Mucosa of stomach (tissue), 1 donor: ENCODE data around the gene PARP6.

ENCODE experiments used
- H3K27me3 ChIP-seq: one replicate; pipeline ENCODE4 v1.7.0; 2013; ENCODE audit warnings: mild to moderate bottlenecking, low read length; ENCODE audit not compliant: control insufficient read depth, insufficient read depth
- H3K36me3 ChIP-seq: one replicate; pipeline ENCODE4 v1.7.0; 2013; ENCODE audit warnings: low read length; ENCODE audit not compliant: control insufficient read depth, insufficient read depth
- H3K4me1 ChIP-seq: one replicate; pipeline ENCODE4 v1.7.0; 2013; ENCODE audit warnings: mild to moderate bottlenecking, low read length; ENCODE audit not compliant: control insufficient read depth, insufficient read depth
- H3K4me3 ChIP-seq: one replicate; pipeline ENCODE4 v1.7.0; 2013; ENCODE audit warnings: low read length
- H3K9ac ChIP-seq: one replicate; pipeline ENCODE4 v1.7.0; 2013; ENCODE audit warnings: mild to moderate bottlenecking, low read length, moderate library complexity
- H3K9me3 ChIP-seq: one replicate; pipeline ENCODE4 v1.7.0; 2013; ENCODE audit warnings: mild to moderate bottlenecking, low read length, moderate library complexity; ENCODE audit not compliant: control insufficient read depth
- donor health status: Pancreatic carcinoma.

PARP6 gene

DNA sequence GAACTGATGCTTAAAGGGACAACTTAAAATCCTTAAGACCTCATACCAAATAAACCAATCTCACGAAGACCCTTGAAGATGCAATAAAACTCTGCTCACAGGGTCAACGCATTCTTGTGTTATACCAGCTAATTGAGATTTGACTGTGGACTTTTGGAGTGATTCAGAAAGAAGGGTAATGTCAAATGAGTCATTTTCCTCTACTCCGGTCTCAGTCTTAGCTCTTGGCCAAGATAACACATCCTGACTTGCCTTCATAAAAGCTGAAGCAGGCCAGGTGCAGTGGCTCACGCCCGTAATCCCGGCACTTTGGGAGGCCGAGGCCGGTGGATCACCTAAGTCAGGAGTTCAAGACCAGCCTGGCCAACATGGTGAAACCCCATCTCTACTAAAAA is 45.2 kb downstream of the PARP6 start:
- H3K27me3 ChIP-seq, result no peaks in the 10 kb centered on the region
- no peaks in the 10 kb centered on the region for H3K9me3 ChIP-seq
- H3K4me1 ChIP-seq, result peaks cover 39% of the 10 kb centered on the region
- H3K36me3 ChIP-seq, result no peaks in the 10 kb centered on the region
- H3K4me3 ChIP-seq, result no peak overlapping the region
- no peak overlapping the region for H3K9ac ChIP-seq

DNA sequence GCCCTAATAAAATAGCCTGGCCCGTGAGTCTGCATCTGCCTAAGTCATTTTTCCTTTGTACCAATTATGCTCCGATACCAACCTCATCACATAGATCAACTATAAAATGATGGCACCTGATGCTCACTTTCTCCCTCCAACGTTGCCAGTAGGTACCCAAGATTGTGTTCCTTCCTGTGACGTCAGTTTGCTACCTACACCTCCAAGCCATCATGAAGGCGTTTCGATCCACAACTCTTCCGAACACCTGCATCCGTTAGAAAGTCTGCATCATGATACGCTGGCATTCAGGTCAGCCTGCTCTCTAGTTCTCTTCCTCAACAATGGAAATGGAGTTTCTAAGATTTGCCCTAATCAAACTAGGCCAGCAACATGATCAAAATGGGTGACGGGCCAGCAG is 49.1 kb downstream of the PARP6 start:
- no peak overlapping the region for H3K9ac ChIP-seq
- H3K36me3 ChIP-seq, result no peaks in the 10 kb centered on the region
- H3K4me3 ChIP-seq, result no peak overlapping the region
- H3K9me3 ChIP-seq, result no peaks in the 10 kb centered on the region
- H3K4me1 ChIP-seq, result peaks cover 31% of the 10 kb centered on the region
- H3K27me3 ChIP-seq, result no peaks in the 10 kb centered on the region

DNA sequence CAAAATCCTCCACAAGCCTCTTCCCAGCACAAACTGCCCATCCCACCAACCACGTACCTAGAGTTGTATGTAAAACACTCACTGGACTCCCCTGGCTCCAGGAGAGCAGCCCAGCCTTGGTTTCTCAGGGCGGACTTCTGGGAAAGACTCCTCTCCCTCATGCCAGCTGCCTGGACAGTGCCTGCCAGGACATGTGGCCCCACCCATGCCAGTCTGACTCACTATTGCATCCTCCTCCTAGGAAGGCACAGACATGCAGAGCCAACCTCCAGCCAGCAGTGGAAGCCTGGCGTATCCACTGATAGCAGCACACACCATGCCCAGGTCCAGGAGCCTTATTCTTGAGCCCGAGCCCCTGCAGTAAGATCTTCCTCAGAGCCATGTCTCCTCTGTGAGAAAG is 50.0 kb downstream of the PARP6 start:
- Histone ChIP-seq H3K9ac (no peak overlapping the region), H3K27me3 (no peaks in the 10 kb centered on the region), H3K36me3 (no peaks in the 10 kb centered on the region), H3K4me3 (no peak overlapping the region), H3K9me3 (no peaks in the 10 kb centered on the region), H3K4me1 (peaks cover 24% of the 10 kb centered on the region)

DNA sequence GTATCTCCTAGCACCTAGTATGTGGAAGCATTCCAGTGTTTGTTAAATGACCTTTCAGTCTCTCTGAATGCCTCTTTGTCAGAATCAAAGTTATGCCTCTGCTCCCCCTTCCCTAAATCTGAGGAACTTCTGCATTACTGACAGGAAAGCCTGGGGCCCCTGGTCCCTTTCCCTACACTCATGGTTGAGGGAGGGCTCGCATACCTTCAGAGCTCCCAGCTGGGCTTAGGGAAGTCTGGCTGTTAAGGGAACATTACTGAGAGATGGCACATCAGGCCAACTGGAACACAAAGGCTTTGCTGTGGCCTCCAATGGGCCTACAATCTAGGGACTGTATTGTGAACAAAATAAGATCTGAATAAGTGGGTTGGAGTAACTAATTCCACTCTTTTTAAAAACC is 51.7 kb downstream of the PARP6 start:
- Histone ChIP-seq H3K9ac (no peak overlapping the region), H3K27me3 (no peaks in the 10 kb centered on the region), H3K9me3 (no peaks in the 10 kb centered on the region), H3K36me3 (no peaks in the 10 kb centered on the region), H3K4me1 (peaks cover 14% of the 10 kb centered on the region), H3K4me3 (no peak overlapping the region)

DNA sequence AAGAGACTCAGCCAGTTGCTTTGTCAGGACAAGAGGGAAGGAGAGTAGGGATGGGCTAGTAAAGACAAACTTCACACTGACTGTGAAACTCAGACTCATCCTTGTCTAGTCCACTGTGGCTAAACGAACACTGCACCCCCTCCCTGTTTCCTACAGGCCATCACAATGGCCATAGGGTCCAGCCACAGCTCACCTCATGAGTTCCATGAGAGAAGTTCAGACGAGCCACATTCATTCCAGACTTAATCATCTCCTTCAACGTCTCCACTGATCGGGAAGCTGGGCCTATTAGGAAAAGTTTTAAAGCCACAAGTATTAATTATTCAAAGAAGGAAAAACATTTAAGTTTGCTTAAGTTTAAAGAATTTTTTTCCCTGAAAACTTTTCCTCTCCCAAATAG is 55.1 kb downstream of the PARP6 start:
- Histone ChIP-seq H3K27me3 (no peaks in the 10 kb centered on the region), H3K36me3 (no peaks in the 10 kb centered on the region), H3K4me3 (no peak overlapping the region), H3K4me1 (peaks cover 8% of the 10 kb centered on the region), H3K9ac (no peak overlapping the region), H3K9me3 (no peaks in the 10 kb centered on the region)

DNA sequence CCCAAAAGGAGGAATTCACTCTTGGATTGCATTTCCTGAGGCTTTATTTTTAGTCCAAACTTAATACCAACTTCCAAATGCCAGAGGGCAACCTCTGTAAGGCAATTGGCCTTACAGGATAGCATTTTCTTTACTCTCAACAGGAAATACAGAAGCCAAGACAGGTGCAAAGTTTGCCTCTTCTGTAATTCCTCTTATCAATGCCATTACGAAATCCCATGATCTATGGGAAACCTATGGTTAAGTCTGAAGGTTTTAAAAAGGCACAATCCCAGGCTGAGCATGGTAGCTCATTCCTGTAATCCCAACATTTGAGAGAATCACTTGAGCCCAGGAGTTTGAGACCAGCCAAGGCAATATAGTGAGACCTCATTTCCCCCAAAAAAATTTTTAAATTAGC is 56.3 kb downstream of the PARP6 start:
- H3K36me3 ChIP-seq, result no peaks in the 10 kb centered on the region
- peaks cover 7% of the 10 kb centered on the region for H3K4me1 ChIP-seq
- no peak overlapping the region for H3K9ac ChIP-seq
- no peaks in the 10 kb centered on the region for H3K27me3 ChIP-seq
- H3K9me3 ChIP-seq, result no peaks in the 10 kb centered on the region
- no peak overlapping the region for H3K4me3 ChIP-seq

DNA sequence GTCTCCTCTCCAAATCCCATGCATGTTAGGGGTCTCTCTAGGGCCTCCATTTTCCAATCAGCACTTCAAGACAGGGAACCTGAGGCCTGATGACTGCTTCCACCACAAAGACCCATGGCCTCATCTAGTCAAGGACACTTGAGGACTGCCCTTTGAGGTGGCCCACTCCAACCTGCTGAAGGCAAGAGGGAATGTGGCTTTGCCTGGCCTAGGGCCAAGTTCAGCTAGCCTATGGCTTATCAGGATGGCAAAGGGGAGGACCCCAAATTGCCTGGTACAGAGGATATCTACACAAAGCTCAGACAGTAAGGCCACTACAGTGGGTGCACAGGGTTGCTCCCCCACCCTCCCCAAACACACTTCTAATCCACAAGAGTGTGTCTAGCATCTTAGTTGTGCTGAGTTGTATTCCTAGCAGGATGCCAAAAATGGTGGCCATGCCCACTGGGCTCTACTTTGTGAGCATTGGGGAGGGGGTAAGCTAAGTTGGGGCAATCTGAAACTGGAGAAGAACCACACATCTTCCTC is 64.7 kb downstream of the PARP6 start:
- Histone ChIP-seq H3K4me1 (no peaks in the 10 kb centered on the region), H3K36me3 (peaks cover 46% of the 10 kb centered on the region), H3K9me3 (no peaks in the 10 kb centered on the region), H3K9ac (no peak overlapping the region), H3K4me3 (no peak overlapping the region), H3K27me3 (no peaks in the 10 kb centered on the region)

DNA sequence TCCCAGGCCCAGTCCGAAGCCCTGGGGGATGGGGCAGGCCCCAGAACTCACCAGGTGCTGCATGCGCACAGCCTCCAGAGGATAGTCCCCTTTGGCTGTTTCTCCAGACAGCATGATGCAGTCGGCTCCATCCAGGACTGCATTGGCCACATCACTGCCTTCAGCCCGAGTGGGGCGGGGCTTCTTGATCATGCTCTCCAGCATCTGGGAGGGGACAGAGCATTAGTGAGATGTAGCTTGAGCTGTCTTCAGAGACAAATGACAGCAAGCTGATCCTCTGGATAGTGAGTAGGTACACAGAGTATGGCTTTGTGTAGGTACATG is 65.7 kb downstream of the PARP6 start:
- H3K4me3 ChIP-seq, result no peak overlapping the region
- no peak overlapping the region for H3K9ac ChIP-seq
- H3K27me3 ChIP-seq, result no peaks in the 10 kb centered on the region
- H3K36me3 ChIP-seq, result peaks cover 46% of the 10 kb centered on the region
- no peaks in the 10 kb centered on the region for H3K9me3 ChIP-seq
- no peaks in the 10 kb centered on the region for H3K4me1 ChIP-seq

DNA sequence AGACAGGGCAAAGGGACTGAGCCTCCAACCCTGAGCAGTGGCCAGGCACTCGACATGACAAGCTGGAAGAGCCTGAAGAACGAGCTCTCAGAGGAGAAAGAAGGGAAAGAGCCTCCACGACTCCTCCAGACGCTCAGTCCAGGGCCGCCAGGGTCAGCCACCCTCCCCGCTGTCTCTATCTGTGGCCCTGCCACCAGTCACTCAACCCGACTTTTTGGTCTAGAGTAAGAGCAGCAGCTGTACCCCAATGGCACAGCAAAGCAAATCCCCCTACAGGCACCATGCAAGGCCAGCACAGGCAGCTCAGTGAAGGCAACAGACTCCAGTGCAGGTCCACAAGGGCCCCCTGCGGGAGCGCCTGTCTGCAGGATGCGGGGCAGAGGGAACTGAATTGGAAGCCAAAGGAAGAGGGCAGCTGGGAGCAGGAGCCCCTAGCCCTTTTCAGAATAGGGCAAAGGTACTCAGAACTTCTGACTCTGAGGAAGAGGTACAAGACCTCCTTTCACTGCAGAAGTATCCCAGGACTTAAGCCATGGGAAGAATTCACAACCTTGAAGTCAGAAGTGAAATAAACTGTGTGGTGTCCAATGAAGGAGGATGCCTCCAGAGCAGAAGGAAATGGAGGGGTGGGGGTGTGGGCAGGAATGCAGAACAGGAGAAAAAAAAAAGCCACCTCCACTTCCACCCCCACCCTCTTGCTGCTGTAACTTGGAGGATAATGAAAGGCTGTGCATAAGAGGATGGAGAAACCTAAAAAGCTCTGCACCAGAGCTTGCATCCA is 66.3 kb downstream of the PARP6 start:
- Histone ChIP-seq H3K9me3 (no peaks in the 10 kb centered on the region), H3K4me1 (no peaks in the 10 kb centered on the region), H3K9ac (no peak overlapping the region), H3K36me3 (peaks cover 46% of the 10 kb centered on the region), H3K4me3 (no peak overlapping the region), H3K27me3 (no peaks in the 10 kb centered on the region)

DNA sequence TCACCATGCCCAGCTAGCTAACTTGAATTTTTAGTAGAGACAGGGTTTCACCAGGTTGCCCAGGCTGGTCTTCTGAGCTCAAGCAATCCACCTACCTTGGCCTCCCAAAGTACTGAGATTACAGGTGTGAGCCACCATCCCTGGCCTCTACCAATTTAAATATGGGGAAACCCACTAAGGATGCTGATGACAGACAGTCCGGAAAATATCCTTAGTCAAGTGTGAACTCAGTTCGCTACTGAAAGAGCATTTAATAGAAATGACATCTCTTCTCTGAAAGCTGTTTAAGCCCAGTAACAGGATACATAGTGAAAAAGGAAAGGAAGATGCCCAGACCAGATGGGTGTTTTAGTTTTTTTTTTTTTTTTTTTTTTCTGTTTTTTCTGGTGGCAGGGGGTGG is 67.1 kb downstream of the PARP6 start:
- peaks cover 46% of the 10 kb centered on the region for H3K36me3 ChIP-seq
- no peaks in the 10 kb centered on the region for H3K27me3 ChIP-seq
- peaks cover under 1% of the 10 kb centered on the region for H3K4me1 ChIP-seq
- no peaks in the 10 kb centered on the region for H3K9me3 ChIP-seq
- H3K4me3 ChIP-seq, result no peak overlapping the region
- H3K9ac ChIP-seq, result no peak overlapping the region

DNA sequence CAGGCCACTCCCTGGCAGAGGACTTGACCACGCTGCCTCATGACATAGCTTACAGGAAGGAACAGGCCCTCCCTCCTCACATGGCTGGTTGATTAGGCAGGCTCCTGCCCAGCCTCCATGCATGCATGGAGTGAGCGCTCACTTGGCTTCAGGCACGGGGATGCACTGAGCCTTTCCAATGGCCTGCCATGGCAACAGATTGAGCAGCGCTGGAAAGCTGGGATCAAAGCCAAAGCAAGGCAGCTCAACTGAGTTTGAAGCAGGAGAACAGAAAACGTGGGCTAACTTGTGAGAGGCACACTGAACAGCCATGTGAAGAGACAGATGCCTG is 68.9 kb downstream of the PARP6 start:
- H3K9ac ChIP-seq, result no peak overlapping the region
- H3K27me3 ChIP-seq, result no peaks in the 10 kb centered on the region
- no peak overlapping the region for H3K4me3 ChIP-seq
- H3K9me3 ChIP-seq, result no peaks in the 10 kb centered on the region
- H3K4me1 ChIP-seq, result peaks cover 10% of the 10 kb centered on the region
- H3K36me3 ChIP-seq, result peaks cover 47% of the 10 kb centered on the region

DNA sequence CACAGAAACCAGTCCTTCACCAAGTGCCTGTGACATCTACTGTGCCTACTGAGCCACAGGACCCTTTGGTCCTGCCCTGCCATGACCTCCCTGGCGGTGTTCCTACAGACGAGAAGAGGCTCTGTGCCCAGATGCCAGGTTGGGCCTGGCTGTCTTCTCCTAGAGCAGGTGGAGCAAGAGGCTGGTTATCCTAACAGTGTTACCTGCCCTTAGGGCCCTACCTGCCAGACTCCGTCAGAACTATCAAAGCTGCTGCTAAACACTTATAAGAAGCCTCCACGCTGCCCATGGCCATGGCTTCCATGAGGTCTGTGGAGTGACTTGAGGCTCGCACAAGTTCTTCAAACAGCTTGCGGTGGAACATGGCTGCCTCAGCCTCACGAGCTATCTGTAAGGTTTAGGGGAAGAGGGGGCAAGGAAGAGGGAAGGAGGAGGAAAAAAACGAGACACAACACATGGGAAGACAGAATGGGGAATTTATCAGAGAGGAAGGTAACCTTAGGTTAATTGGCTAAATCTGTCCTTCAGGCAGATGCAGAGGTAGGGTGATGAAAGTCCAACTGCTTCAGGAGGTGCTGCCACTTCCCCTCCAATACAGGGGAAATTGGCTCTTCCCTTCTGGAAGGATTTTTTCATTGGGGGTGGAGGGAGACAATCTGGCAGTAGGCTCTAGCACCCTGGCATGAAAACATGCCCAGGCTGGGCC is 69.4 kb downstream of the PARP6 start:
- Histone ChIP-seq H3K4me3 (no peak overlapping the region), H3K27me3 (peaks cover 1% of the 10 kb centered on the region), H3K4me1 (peaks cover 10% of the 10 kb centered on the region), H3K36me3 (peaks cover 42% of the 10 kb centered on the region), H3K9ac (no peak overlapping the region), H3K9me3 (no peaks in the 10 kb centered on the region)
